ENCODE results near the gene COX20. TPM values are rescaled to one million over a fixed set of nuclear protein-coding genes. Genes with fewer than 3 reads are reported as not detected.

The COX20 gene
- total and polyA plus RNA-seq, 2 of the 4 experiments (the other 2 are of a cell fraction), result 13.3 to 27.0 TPM

DNA sequence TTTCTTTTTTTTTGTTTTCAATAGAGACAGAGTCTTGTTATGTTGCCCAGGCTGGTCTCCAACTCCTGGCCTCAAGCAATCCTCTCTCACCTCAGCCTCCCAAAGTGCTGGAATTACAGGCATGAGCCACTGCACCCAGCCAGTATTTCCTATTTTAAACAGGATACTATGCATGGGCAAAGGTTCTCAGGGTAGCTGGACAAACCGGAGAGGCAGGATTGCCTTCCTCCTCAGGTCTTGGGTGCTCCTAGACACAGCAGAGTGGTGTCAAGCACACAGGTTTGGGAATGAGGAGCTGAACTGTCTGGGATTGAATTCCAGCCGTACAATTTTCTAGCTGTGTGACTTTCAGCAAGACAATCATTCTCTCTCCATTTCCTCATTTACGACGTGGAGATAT is 51.8 kb downstream of the COX20 start:
- H3K4ac ChIP-seq (ENCODE audit: low read depth, low read length), result no peak overlapping the region
- H4K91ac ChIP-seq (ENCODE audit: insufficient read depth, low read depth, low read length), result no peak overlapping the region
- H3K9me1 ChIP-seq (ENCODE audit: insufficient read depth, low read length), result no peaks in the 10 kb centered on the region
- no peak overlapping the region for H3K18ac ChIP-seq (ENCODE audit: low read depth, low read length)
- H4K8ac ChIP-seq (ENCODE audit: low read depth in 2 of 2, low read length in 2 of 2), result no peak overlapping the region
- no peak overlapping the region for H4K5ac ChIP-seq (ENCODE audit: low read depth, low read length)
- POLR2A ChIA-PET (ENCODE audit: unreplicated experiment), result no interaction called here
- H3K27me3 ChIP-seq (ENCODE audit: control insufficient read depth, insufficient read depth, low read length), result no peaks in the 10 kb centered on the region
- no peak for TF ChIP-seq SMC3 (IDR thresholded peaks at IDR 0.05; ENCODE audit: low read depth, low read length)
- no peak for TF ChIP-seq MXI1 (IDR thresholded peaks at IDR 0.05; ENCODE audit: borderline replicate concordance, low read depth, low read length)
- TF ChIP-seq RFX5 (IDR thresholded peaks at IDR 0.05; ENCODE audit: low read depth, low read length), result no peak
- TF ChIP-seq, protein P1, sequence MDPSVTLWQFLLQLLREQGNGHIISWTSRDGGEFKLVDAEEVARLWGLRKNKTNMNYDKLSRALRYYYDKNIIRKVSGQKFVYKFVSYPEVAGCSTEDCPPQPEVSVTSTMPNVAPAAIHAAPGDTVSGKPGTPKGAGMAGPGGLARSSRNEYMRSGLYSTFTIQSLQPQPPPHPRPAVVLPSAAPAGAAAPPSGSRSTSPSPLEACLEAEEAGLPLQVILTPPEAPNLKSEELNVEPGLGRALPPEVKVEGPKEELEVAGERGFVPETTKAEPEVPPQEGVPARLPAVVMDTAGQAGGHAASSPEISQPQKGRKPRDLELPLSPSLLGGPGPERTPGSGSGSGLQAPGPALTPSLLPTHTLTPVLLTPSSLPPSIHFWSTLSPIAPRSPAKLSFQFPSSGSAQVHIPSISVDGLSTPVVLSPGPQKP (IDR thresholded peaks at IDR 0.05; ENCODE audit: borderline replicate concordance, low read depth, low read length), result no peak
- TF ChIP-seq RCOR1 (IDR thresholded peaks at IDR 0.05; ENCODE audit: insufficient replicate concordance, low read length), result no peak
- TF ChIP-seq POLR2A (IDR thresholded peaks at IDR 0.05; ENCODE audit: low read depth, low read length), result no peak
- no peak for TF ChIP-seq CEBPB (IDR thresholded peaks at IDR 0.05; ENCODE audit: low read depth, low read length)
- TF ChIP-seq, protein P2, sequence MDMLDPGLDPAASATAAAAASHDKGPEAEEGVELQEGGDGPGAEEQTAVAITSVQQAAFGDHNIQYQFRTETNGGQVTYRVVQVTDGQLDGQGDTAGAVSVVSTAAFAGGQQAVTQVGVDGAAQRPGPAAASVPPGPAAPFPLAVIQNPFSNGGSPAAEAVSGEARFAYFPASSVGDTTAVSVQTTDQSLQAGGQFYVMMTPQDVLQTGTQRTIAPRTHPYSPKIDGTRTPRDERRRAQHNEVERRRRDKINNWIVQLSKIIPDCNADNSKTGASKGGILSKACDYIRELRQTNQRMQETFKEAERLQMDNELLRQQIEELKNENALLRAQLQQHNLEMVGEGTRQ (IDR thresholded peaks at IDR 0.05; ENCODE audit: low read depth, low read length), result no peak
- no peak for TF ChIP-seq BHLHE40 (IDR thresholded peaks at IDR 0.05; ENCODE audit: low read depth, low read length)
- CTCF ChIA-PET, result no interaction called here
- no peaks in the 10 kb centered on the region for H3K79me1 ChIP-seq (ENCODE audit: low read depth in 1 of 2, low read length in 2 of 2)
- ATAC-seq (ENCODE audit: low read depth) (no peak), DNase-seq (no peak)
- H2AK9ac ChIP-seq (replicated peaks; ENCODE audit: low read depth, low read length, poor library complexity), result no peak overlapping the region
- H3K4me1 ChIP-seq (ENCODE audit: control insufficient read depth, insufficient read depth, low read length), result no peaks in the 10 kb centered on the region
- H3K36me3 ChIP-seq (ENCODE audit: control insufficient read depth, insufficient read depth, low read length), result no peaks in the 10 kb centered on the region
- no peak overlapping the region for H3K56ac ChIP-seq (ENCODE audit: extremely low read depth, insufficient read depth, low read length)
- dilution Hi-C loops (cut with HindIII; ENCODE audit: low sequenced_read_pairs, unreplicated experiment), result no loop called here
- in situ Hi-C loops (cut with MboI; ENCODE audit: low sequenced_read_pairs), result no loop called here
- no peaks in the 10 kb centered on the region for H4K20me1 ChIP-seq (ENCODE audit: insufficient read depth, low read length)
- intact Hi-C loops (cut with micrococcal nuclease), result no loop called here
- no peak overlapping the region for H2AFZ ChIP-seq (replicated peaks; ENCODE audit: low read length, poor library complexity)
- no peak overlapping the region for H3K9ac ChIP-seq (ENCODE audit: low read depth, low read length)
- H3K27ac ChIP-seq (ENCODE audit: insufficient read depth, low read length), result no peak overlapping the region
- H3K14ac ChIP-seq (replicated peaks; ENCODE audit: low read depth, low read length), result no peak overlapping the region
- WGBS, 2 experiments (ENCODE audit: extremely low coverage in 2 of 2, insufficient read length in 1 of 2), result no CpG with 5 or more reads among the region's 4 CpGs
- no peak overlapping the region for H2BK5ac ChIP-seq (ENCODE audit: low read depth, low read length, poor library complexity, severe bottlenecking)
- no peak overlapping the region for H2AK5ac ChIP-seq (ENCODE audit: low read depth, low read length)
- no peak overlapping the region for H3K4me2 ChIP-seq (ENCODE audit: low read depth, low read length)
- H3K23ac ChIP-seq (ENCODE audit: low read depth, low read length), result no peak overlapping the region
- no peaks in the 10 kb centered on the region for H3K9me3 ChIP-seq (ENCODE audit: control insufficient read depth, insufficient read depth, low read length)
- BruUV-seq (replicated peaks), result no TSS peak
- no peak overlapping the region for H2BK15ac ChIP-seq (ENCODE audit: low read depth, low read length)
- H2BK120ac ChIP-seq (ENCODE audit: low read depth, low read length), result no peak overlapping the region
- H2BK20ac ChIP-seq (ENCODE audit: low read depth, low read length), result no peak overlapping the region
- H3K4me3 ChIP-seq (ENCODE audit: insufficient read depth, low read depth, low read length), result no peak overlapping the region

Data from IMR-90 (cell line).